HEK293T (cell line): ENCODE data around the gene FRMD1.

Experiments used
- ARNT ChIP-seq: fragments of 450-650 bp; IDR thresholded peaks from 2 replicates; pipeline ENCODE4 v1.6.1; 2017; ENCODE audit warnings: mild to moderate bottlenecking
- BHLHE40 ChIP-seq: fragments of 450-650 bp; IDR thresholded peaks from 2 replicates; pipeline ENCODE4 v1.6.1; 2016; ENCODE audit warnings: mild to moderate bottlenecking, moderate library complexity, borderline replicate concordance
- CTBP1 ChIP-seq: fragments of 450-650 bp; IDR thresholded peaks from 2 replicates; pipeline ENCODE4 v1.6.1; 2016; ENCODE audit warnings: borderline replicate concordance
- FOXK2 ChIP-seq: fragments of 450-650 bp; IDR thresholded peaks from 2 replicates; pipeline ENCODE4 v1.6.1; 2016; ENCODE audit warnings: mild to moderate bottlenecking
- HDGF ChIP-seq: fragments of 450-650 bp; IDR thresholded peaks from 2 replicates; pipeline ENCODE4 v1.6.1; 2017; ENCODE audit warnings: antibody characterized with exemption, borderline replicate concordance
- NFRKB ChIP-seq: fragments of 450-650 bp; IDR thresholded peaks from 2 replicates; pipeline ENCODE4 v1.6.1; 2016; ENCODE audit warnings: mild to moderate bottlenecking, moderate library complexity
- SP1 ChIP-seq: fragments of 450-650 bp; IDR thresholded peaks from 2 replicates; pipeline ENCODE4 v1.6.1; 2017
- SUZ12 ChIP-seq: fragments of 450-650 bp; IDR thresholded peaks from 2 replicates; pipeline ENCODE4 v1.6.1; 2016; ENCODE audit warnings: mild to moderate bottlenecking
- ZNF384 ChIP-seq: fragments of 450-650 bp; IDR thresholded peaks from 2 replicates; pipeline ENCODE4 v1.6.1; 2016
- TF ChIP-seq, protein P1 (sequence below): fragments of 450-650 bp; IDR thresholded peaks from 2 replicates; pipeline ENCODE4 v1.6.1; 2016

DNA sequence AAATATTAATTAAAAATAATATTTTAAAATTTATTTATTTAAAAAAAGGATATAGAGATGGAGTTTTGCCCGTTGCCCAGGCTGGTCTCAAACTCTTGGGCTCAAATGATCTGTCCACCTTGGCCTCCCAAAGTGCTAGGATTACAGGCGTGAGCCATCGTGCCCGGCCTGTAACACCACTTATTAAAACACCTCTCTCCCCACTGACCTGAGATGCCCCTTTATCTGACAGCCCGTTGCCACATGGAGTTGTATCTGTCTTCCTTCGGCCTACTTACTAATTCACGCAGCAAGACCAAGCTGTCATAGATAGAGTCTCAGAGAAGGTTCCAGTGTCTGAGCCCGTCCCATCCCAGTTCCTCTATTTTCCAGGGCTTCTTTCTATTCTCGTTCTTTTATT lies 50.8 kb downstream of the FRMD1 start:
- TF ChIP-seq SUZ12, result no peak
- TF ChIP-seq SP1, result no peak
- TF ChIP-seq BHLHE40, result no peak
- no peak for TF ChIP-seq HDGF
- TF ChIP-seq ZNF384, result no peak
- TF ChIP-seq ARNT, result no peak
- no peak for TF ChIP-seq FOXK2
- TF ChIP-seq, protein P1, sequence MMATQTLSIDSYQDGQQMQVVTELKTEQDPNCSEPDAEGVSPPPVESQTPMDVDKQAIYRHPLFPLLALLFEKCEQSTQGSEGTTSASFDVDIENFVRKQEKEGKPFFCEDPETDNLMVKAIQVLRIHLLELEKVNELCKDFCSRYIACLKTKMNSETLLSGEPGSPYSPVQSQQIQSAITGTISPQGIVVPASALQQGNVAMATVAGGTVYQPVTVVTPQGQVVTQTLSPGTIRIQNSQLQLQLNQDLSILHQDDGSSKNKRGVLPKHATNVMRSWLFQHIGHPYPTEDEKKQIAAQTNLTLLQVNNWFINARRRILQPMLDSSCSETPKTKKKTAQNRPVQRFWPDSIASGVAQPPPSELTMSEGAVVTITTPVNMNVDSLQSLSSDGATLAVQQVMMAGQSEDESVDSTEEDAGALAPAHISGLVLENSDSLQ, result no peak
- TF ChIP-seq CTBP1, result no peak
- no peak for TF ChIP-seq NFRKB
